NK-92 treated with Interleukin-12 subunit alpha and Interleukin-12 subunit beta, amount 100 ng/mL, for 24 hours (cell line): ENCODE measurements around the gene MYO3B.
"Not testable (repeated sequence)": the region's sequence is repeated elsewhere in the genome, so short reads cannot be mapped to it uniquely, and the experiment has no call there.

Experiments used
- DNase-seq: peaks from one replicate; lab custom pipeline; 2025; lab: John Stamatoyannopoulos, UW

MYO3B gene

DNA sequence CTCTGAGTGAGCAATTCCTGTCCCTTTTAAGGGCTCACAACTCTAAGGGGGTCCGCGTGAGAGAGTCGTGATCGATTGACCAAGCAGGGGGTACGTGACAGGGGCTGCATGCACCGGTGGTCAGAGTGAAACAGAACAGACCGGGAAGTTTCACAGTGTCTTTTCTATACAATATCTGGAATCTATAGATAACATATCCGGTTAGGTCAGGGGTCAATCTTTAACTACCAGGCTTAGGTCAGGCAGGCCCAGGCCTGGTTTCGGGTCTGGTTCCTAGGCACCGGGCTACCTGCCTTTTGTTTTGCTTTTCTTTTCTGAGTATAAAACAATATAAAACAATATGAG, 35.3 kb downstream of the MYO3B start:
- DNase-seq: not testable (repeated sequence)

DNA sequence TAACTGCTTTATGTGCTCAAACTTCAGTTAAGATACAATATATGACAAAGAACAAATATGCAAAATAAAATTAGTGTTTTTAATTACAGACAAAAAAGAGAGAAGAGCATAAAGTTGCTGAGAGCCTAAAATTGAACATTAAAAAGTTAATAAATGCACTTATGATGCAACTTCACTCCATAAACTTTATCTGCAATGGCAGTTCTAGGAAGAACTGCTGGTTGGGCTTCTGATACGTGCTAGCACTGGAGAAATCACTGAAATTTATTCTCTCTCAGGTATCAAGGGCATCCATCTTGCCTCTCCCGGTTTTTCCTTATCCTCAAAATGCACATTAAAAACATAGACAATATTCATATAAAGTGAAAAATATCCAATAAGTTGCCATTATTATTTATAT, 35.7 kb downstream of the MYO3B start:
- no peak for DNase-seq

DNA sequence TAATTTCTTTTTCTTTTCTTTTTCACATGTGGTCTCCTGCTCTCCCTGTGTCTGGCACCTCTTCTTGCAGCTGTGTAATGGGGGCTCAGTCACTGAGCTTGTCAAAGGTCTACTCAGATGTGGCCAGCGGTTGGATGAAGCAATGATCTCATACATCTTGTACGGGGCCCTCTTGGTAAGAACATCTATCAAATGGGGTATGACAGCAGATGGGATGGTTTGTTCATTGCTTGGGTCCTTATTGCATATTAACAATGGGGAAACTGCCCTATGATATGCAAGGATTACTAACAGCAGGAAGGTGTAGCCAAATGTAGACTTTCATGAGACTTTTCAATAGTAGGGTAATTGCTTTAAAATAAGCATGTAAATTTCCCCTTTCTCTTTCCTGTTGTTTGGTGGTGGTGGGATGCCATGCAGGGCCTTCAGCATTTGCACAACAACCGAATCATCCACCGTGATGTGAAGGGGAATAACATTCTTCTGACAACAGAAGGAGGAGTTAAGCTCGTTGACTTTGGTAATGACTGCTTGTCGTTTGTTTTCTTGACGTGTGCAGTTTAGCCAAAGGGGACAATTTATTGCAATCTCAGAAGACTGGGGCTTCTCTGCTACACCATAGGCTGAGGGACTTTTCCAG, 36.5 kb downstream of the MYO3B start:
- no peak for DNase-seq

DNA sequence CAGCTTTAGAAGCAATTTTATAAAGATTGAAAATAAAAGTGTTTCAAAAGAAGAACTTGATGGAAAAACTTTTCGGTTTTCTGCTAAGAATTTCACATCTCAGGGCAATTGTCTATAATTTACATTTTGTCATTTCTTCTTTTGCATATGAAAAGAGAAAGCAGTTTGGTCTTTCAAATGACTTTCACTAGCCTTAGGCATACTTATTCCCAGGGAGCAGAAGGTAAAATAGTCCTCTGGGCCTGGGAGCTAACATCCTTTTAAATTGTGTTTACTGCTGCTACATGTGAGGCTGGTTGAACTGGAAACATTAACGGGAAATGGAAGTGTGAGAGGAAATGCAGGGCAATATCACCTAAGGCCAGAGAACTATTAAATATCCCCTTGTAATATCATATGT, 37.1 kb downstream of the MYO3B start:
- no peak for DNase-seq

DNA sequence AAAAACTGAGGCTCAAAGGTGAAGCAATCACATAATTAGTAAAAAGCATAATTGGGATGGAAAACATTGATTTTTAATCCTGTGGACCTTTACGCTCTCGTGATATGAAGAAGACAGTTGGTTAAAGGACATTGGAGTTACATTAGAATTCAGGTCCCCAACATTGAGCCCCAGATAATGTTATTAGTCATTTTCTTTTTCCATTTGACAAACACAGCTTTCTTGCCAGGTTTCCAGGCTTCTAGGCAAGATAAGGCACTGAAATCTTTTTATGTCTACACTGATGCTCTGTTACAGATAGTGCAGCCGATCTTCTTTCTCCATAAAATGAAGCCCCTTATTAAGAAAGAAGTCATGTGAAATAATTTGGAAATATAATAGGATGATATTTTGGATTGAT, 38.5 kb downstream of the MYO3B start:
- no peak for DNase-seq

DNA sequence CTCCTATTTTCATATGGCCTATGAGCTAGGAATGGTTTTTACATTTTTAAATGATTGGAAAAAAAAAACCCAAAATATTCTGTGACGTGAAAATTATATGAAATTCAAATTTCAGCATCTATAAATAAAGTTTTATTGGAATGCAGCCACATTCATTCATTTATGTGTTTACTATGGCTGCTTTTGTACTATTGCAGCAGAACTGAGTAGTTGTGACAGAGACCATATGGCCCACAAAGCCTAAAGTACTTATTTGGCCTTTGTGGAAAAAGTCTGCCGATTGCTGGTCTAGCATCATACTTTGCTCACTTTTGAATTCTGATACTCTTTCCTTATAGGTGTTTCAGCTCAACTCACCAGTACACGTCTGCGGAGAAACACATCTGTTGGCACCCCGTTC, 39.0 kb downstream of the MYO3B start:
- DNase-seq: no peak

DNA sequence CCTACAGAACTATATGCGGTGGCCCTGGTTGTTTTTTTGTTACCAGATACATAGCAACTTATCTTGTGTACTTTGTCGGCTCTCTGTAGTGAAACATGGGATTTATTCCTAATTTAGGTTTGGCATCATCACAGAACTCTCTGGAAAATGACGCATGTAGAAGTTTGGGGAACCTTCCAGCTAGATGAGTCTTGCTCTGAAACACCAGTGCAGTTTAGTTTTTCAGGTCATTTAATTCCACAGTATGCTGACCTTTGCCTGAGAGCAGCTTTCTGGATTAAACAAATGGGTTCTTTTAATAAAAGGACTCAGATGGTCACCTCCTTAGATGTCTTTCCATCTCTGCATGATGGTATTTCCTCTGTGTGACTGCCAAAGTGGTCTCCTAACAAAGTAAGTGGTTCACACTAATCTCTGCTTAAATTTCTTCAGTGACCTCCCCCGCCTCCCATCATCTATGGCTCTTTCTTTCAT, 39.9 kb downstream of the MYO3B start:
- DNase-seq: no peak

DNA sequence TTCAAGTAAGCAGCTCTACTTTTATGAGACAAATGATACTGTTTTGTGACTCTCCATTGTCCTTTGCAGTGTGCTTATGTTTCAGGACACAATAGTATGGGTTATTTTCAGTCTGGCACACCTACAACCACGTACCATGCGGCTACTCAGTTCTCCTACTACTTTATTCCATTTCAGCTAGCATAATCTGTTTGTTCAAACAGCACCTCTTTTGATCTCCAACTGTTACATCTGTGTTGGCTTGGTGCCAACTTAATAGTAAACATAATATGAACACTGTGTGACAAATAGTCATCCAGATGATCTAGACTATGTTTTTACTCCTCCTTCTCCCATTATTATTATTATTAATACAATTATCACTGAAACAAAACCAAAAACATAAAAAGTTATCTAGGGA, 40.5 kb downstream of the MYO3B start:
- DNase-seq: no peak

DNA sequence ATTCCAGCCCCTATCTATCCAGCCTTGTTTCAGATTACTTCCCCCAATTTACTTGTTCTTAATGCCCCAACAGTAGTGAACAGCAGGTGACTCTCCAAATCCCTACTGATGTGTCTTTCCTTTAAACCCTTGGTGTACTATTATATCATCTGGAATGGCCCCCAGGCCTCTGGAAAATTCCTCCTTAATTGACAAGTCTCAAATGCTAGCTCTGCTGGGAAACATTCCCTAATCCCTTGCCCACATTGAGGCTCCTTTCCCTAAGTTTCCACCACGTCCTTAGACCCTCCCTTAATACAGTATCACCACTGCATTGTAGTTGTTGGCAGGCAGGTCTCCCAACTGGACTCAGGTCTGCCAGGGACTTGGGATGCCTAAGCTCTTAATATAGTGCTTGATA, 41.0 kb downstream of the MYO3B start:
- DNase-seq: no peak

DNA sequence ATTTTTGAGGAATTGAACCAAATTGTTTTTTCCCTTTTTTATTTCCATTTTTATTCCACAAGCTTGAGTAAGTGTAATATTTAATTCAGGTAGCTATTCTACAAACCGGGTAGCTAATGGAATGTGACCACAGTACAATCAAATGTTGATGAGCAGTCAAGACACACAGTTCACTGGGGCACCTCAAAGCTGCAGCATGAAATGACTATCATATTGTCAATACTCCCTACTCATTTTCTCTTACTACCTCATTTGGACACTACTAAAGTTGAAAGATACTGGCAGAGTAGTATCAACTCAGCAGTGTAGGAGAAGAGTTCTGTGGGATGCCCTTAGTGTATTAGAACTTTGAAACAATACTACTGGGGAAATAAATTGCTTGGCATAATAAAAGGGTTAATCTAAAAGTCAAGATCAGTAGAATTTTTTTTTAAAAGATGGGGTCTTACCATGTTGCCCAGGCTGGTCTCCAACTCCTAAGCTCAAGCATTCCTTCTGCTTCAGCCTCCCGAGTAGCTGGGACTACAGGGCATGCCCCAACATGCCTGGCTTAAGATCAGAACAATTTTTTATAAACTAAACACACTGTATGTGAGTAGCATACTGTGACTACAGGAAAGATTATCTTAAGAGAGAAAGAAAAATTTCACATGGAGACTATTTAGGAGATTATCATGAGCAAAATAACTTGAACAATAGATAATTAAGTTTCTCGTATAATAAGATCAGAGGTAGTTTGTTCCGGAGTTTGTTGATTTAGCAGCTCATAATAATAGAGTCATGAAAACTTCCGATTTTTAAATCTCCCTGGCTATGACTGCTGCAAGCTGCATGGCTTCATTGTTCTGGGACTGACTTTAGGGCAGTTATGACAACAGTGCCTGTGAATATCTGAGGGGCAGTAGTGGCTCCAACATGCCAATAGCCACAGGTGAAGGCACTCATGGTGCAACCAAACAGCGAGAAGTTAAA, 43.7 kb downstream of the MYO3B start:
- DNase-seq: no peak

DNA sequence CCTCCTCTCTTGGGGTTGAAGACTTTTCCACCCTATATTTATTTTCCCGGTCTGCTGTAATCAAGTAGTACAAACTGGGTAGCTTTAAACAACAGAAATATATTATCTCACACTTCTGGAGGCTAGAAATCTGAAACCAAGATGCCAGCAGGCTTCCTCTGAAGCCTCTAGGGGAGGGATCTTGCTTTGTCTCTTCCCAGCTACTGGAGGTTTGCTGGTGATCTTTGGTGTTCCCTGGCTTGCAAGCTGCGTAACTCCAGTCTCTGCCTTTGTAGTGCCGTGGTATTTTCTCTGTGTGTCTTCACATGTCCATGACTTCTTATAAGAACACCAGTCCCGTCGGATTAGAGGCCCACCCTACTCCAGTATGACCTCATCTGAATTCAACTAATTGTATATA, 44.4 kb downstream of the MYO3B start:
- DNase-seq: no peak

DNA sequence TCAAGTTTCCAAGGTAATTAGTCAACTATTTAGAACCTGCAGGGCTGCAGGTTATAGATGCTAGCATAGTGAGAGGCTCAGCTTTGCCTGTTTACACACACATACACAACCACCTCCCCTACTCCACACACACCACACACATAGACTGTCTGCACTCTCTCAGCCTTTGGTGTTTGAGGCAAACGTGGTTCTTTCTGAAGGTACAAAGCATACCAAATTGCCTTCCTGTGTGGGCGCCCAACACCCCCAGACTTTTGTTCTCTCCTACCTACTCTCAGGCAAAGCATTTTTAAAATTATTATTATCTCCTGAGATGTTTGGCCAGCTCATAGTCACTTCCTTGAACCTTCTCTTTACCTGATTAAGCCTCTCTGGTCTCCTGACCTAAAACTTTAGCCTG, 44.9 kb downstream of the MYO3B start:
- DNase-seq: no peak

DNA sequence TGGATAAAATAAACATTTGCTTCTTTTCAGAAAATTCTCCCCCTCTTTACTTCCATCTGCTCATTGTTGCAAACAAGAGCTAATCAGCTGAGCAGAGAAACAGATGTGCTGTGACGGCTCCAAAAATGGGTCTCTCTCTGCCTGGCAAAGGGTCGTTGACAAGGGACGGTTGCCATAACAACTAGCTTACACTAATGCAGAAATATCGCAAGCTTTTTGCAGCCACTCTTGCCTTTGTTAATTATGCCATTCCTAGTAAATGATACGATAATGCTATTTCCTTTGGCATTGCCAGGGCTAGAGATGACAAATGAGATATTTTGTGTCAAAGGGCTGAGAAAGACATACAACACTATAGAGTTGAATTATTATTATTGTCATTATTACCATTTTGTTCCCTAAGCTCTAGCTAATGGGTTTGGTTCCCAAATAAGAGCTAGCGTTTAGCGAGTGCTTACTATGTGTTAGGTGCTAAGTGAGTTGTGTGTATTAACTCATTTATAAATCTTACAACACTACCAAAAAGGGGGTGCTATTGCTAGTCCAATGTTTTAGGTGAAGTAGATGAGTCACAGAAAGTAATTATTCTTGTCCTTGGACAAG, 46.8 kb downstream of the MYO3B start:
- DNase-seq: no peak

DNA sequence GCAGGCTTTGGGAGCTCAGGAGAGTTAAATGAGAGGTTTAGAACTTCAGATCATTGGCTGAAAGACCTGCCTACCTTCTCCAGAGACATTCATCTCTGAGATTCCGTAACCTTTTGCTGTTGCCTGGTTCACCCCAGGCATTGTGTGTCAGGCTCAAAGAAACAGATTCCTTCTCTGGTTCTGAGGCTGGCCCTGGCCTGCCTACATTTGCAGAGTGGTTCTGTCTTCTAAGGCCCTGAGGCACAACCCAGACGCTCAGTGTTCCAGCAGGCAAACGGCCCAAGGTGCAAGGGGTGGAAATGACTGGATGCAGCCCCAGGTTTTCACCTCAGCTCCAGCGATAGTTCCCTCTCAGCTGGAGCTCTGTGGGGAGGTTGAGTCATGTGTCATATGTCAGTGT, 48.3 kb downstream of the MYO3B start:
- no peak for DNase-seq

DNA sequence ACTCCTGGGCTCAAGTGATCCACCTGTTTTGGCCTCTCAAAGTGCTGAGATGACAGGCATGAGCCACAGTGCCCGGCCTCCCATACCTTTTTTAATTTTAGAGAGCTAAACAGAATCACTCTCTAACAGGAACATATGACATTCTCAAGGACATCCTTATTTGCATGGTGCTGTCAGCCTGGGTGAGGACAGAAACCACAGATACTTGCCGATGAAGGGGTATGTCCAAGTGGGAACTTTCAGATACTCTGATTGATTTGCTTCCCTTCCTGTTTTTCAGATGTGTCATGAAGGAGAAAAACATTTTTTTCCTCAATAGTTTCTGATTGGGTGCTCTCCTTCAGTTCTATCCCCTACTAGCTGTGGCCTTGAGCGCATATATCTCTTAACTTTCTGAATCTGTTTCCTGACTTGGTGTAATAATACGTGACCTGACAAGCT, 49.6 kb downstream of the MYO3B start:
- DNase-seq: no peak

DNA sequence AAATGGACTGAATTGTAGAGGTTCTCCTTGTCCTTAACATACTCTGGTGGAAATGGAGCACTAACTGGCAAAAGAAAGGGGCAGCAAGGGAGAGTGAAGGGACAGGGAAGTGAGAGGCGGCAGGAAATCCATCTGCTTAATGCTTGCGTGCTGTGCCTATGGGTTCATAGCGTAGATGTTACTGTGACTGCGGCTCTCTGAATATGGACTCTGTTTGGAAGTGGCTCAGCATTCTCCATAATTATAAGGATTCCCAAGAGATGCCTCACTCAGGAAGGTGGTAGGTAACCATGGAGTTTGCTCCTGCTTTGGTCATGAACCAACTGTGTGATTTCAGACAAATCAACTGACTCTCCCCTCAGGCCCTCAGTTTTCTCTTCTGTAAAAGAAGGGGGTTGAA, 50.0 kb downstream of the MYO3B start:
- no peak for DNase-seq

DNA sequence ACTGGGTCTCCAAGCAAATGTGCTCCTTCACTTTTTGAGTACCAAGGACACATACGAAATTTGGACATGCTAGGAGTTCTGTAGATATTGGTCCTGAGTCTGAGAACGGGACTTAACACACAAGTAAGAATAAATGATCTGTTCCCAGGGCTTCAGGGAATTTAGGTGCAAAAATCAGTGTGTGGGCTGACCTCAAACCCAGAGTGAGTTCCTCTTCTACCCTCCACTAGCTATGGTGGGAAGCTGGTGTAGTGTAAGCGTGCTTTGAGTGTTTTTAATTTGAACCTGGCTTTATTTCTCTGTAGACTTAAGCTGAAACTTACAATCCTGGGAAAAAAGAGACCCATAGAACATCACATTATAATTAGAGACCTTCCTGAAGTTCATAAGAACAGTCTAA, 50.5 kb downstream of the MYO3B start:
- DNase-seq: no peak

DNA sequence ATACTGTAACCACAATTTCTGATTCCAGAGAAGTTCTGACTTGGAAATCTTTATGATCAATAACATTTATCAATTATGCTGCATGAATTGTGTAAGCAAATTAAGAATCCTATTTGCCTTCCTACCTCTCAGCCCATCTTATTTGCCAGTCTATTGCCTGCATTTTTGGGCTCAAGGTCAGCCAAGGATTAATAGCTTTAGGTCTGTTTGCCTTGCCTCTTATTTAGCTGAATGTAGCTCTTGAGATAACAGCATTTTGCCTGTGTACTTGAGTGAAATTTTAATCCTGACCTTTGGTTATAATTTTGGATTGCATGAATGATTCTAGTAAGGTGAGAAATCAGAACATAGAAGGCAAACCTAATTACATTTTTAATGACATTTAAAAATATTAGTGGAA, 51.2 kb downstream of the MYO3B start:
- no peak for DNase-seq

DNA sequence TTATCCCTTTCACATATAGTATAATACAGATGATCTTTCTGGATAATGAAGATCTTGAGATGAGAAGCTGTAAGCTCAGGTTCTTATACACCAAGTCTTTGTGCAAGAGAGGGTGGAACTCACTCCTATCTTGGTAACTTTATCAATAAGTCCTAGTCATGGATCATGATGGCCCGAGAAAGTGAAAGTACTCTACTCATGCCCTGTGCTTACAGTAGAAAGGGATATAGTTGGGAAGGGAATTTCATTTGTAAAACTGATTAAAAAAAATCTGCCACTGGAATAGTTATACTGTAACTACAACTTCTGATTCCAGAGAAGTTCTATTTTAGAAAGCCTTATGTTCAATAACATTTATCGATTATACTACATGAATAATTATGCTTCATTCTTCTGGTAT, 51.8 kb downstream of the MYO3B start:
- no peak for DNase-seq

DNA sequence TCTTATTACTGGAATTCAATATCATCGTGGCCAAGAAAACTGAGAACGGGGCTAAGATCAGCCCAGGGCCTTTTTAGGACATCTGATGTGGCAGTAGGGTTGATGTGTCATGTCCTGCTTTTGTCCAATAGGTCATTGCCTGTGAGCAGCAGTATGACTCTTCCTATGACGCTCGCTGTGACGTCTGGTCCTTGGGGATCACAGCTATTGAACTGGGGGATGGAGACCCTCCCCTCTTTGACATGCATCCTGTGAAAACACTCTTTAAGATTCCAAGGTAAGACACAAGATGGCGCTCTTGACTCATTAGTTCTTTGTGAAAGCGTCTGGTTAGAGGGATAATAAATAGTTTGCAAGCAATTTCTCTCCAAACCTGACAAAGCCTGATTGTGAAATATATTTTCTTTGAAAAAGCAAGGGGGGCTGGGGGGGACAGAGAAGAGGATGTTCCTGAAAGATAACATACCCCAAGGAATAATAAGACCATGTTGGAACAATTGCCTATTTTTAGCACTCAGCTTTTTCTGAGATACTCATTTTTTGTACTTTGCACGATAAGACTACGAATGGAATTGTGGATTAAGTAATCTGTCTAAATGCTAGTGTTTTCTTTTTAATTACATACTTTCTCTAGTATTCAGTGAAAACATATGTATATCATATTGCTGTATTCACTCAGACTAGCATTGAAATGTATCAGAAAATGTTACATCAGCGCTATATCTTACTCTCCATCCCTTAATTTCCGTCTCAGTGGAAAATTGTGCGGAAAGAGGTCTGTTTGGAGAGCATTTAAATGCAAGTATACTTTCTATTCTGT, 58.1 kb downstream of the MYO3B start:
- no peak for DNase-seq

DNA sequence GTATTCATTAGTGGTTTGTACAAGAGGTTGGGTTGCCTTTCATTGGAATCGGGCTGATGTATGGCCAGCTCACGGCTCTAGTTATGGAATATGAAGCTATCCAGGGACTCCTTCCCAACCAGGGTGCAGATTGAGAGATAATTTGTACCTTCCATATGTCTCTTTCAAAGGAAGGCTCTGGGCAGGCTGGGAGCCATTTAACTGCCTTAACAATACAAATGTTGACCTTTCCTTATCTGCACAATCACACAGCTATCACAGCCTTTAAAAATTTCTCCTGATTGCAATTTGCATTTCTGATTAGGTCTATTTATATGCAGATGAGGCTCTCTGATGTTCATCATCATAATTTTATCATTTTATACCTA, 58.7 kb downstream of the MYO3B start:
- DNase-seq: no peak

DNA sequence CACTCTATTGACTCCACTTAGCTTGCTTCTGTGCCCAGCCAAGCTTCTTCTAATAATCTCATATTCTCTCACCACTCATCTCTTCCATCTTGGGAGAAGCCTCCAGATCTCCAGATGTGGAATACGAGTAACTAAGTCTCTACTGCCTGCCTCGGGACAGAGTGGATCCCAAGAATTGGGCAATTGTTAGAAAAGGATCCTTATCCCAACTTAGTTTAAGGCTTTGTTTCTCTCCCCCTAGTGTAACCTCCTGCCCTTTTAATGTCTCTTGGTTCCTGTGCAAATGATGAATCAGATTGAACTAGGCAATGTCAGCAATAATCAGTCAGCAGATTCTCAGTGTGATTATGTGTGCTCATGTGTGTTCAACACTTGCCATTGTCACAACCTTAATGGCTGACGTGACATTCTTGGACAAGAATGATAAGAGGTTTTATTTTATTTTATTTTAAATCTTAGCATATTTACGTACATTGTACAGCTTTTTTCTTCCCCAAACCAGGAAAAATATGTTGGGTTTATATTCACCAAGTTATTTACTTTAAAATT, 59.7 kb downstream of the MYO3B start:
- no peak for DNase-seq
